Hematopoietic multipotent progenitor cell treated with erythropoietin and hydrocortisone succinate and interleukin-3 and kit ligand, for 8 days (in vitro differentiated cells): ENCODE results near the gene NR0B2.
"Not testable (repeated sequence)": the region's sequence is repeated elsewhere in the genome, so short reads cannot be mapped to it uniquely, and the experiment has no call there.

Source experiments
- DNase-seq: peaks from one replicate; pipeline ENCODE4 v3.0.0-alpha.2; 2015

Gene NR0B2, protein sequence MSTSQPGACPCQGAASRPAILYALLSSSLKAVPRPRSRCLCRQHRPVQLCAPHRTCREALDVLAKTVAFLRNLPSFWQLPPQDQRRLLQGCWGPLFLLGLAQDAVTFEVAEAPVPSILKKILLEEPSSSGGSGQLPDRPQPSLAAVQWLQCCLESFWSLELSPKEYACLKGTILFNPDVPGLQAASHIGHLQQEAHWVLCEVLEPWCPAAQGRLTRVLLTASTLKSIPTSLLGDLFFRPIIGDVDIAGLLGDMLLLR

DNA sequence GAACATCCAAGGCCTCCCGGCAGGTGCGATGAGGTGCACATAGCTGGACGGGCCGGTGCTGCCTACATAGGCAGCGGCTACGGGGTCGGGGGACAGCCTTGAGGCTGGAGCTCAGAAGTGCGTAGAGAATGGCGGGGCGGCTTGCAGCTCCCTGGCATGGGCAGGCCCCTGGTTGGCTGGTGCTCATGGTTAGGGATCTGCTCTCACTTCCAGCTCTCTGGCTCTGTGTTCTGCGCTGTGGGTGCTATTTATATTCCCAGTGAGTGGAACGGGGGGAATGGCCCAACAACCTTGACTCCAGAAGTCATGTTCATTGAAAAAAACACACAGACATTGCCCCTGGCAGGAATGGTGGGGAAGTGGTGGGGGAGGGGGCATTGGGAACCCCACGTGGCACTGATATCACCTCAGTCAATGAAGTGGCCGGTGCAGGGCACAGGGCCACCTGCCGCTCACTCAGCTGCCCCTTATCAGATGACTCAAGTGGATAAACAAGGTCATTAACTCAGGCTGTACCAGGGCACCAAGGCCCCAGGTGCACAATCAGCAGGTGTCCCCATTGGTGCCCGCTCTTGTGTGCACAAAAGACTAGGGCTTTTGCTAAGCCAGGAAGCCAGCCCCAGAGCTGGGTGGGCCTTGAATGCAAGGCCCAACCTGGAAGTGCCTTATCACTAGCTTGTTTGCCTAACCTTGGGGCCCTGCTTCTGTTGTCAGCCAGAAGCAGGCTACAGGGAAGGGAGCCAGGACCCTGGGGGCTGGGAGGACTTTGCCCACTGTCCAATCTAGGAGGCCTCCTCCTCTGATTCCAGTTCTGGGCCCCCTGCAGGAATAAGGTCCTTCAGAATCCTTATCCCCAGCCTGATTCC, at the start of gene NR0B2:
Gene NR0B2 (minus strand): TSS at position 222 of the 866 bp plus-strand sequence. CDS start 35 bp downstream, at position 187.
- peak; percentile 79 for DNase-seq

DNA sequence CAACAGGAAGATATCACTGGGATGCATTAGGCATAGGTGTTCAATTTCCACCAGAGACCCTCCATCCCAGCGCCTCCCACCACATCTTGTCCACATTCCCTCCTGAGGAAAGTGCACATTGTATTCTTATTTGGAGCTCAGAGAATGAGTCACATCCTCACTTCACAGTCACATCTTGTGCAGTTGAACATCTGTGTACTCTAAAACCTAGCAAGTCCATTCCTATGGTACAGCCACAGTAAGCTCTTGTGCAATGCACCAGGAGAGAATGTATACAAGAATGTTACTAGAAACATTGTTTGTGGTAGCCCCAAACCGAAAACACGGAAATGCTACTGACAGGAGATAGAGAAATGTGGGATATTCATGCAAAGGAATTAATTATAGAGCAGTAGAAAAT, 48.1 kb upstream of the NR0B2 start:
- no peak for DNase-seq

DNA sequence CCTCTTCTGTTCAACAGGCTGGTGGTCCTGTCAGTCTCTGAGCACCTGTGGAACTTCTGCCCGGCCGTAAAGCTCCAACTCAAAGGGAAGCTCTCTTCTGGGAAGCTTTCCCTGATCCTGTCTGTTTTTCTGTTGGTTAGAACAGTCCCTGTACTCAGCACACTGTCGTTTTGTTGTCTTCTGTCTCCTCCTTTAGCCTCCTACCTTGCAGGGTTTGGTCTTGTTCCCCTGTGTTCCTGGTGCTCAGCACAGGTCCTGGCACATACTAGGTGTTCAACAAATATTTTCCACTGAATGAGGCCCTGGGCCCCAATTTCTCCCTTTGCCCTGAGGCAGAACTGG, 46.8 kb upstream of the NR0B2 start:
- DNase-seq = no peak

DNA sequence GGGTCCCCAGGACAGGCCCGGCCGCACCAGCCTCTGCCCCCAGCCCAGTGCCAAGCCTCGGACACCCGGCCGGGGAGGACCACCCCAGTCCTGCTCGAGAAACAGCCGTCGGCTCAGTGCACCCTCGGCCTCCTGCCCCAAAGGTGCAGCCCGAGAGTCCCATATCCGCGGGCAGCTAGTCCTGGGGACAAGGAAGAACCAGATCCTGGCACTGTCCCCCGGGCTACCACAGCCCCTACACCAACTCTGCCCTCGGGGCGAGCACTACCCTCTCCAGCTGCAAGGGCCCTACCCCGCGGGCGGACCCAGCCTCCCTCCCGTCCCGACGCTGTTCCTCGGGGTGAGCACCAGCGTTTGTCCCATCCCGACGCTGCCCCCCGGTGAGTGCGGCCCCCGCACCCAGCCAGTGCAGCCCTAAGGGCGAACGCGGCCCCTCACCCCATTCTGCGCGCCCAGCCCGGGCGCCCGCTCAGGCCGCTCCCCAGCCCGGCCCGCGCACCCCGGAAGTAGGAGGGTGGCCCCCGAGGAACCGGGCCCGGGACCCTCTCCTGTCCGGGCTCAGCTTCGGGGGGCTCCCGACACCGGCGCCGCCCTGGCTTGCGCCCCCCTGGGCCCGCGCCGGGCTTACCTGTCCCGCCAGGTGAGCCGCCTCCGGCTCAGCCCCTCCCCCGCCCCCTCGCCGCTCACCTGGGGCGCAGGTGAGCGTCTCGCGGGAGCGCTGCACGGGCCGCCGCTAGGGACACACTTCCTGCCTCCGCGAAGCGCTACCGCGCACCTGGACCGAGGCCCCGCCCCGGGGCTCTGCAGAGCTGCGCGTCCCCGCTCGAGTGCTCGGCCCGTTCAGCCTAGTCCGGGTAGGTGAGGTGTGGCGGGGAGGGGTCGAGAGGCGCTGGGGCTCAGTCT, 46.2 kb upstream of the NR0B2 start, which contains the start of gene KDF1:
Gene KDF1 (minus strand): TSS at position 747 of the 903 bp plus-strand sequence. CDS start 8,088 bp downstream, outside the sequence.
- DNase-seq = no peak

DNA sequence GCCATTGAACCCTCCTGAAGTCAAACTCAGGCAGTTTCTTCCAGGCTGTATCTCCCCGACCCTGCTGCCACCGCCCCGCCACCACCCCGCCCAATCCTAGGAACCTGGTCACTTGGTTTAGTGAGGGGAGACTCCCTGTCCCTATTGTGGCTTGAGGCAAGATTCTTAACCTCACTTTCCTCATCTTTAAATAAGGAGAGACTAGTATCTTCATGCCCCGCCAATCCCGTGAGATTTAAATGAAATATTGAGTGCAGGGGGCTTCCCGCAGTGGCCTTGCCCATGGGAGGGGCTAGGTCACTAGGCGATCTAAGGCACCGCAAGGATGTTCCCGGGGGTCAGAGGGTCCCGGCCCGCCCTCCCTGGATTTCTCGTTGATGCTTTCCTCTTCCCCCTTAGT, 45.5 kb upstream of the NR0B2 start:
- no peak for DNase-seq

DNA sequence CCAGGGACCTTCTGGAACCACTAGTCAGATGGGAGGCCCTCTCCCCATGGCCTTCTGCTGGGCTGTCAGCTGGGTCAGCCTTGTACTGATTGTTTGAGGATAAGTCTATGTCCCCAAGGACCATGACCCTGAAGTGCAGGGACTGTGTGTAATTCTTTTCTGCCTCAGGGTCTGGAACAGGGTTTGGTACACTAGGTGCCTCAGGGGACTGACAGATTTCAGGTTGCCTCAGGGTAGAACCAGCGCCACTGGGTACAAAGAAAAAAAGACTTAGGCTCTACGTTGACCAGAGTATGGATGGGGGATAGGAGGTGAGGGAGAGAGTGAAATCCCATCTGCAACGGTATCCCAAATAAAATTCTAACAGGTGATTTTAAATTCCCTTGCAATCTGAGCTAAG, 43.5 kb upstream of the NR0B2 start:
- no peak for DNase-seq

DNA sequence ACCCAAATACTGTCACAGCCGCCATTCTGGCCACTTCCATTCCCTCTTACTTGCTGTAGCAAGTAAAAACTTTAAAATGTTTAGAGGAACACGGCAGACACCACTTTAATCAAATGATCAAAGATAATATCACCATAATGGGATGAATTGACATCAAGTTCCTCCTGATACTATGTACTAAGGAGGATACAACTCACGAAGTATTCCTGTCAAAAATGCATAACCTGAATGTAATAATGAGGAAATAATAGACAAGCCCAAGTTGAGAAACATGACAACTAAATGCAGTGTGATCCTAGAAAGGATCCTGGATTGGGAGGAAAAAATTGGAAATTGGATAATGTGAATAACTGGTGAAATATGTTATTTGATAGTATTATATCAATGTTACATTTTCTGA, 42.5 kb upstream of the NR0B2 start:
- no peak for DNase-seq

DNA sequence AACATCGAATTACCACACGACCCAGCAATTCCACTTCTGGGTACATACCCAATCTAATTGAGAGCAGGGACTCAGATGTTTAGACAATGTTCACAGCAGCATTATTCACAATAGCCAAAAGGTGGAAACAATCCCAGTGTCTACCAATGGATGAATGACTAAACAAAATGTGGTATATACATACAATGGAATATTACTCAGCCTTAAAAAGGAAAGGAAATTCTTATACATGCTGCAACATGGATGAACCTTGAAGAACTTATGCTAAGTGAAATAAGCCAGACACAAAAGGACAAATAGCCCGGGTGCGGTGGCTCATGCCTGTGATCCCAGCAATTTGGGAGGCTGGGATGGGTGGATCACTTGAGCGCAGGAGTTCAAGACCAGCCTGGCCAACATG, 39.6 kb upstream of the NR0B2 start:
- DNase-seq = no peak

DNA sequence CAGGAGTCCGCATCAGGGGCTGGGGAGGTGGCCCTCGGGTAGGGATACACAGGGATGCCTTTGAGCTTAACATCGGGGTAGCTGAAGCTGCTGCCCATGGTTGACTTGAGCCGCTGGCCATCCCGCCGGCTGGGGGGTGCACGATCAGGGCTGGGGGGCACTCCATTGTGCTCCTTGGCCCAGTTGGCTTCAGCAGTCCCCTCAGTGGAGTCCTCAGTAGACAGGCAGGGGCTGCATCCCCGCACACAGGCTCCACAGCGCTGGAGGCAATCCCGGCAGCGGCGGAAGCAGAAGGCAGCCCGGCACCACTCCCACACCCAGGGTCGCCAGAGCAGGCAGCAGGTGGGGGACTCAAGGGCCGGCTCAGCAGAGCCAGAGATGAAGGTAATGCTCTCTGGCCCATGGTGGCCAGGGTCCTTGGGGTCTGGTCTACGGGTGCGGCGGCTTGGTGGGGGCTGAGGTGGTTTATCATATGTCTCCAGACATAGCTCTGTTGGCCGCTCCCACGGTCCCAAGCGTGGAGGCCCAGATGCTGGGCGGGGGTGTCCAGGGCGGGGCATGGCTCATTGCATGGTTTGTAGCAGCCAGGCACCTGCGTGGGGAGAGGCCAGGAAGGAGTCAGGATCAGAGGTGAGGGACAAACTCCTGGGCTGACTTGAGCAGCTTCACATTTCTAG, 38.2 kb upstream of the NR0B2 start:
- DNase-seq = peak; percentile 35

DNA sequence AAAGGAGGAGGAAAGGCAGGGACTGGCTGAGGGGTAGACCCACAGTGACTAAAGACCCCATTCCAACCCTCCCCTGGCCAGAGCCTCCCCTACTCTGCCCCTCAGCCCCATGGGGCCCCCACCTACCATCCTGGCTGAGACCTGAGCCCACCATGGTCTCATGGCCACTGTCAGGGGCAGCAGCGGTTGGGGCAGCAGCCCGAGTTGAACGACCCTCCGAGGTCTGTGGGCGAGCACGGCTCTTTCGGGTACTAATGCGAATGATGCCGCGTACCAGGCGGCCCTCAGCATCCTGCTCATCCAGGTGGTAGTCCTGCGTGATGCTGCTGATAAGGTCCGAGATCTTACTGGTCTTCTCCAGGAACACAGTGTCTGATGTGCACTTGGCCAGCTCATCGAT, 37.4 kb upstream of the NR0B2 start:
- no peak for DNase-seq

DNA sequence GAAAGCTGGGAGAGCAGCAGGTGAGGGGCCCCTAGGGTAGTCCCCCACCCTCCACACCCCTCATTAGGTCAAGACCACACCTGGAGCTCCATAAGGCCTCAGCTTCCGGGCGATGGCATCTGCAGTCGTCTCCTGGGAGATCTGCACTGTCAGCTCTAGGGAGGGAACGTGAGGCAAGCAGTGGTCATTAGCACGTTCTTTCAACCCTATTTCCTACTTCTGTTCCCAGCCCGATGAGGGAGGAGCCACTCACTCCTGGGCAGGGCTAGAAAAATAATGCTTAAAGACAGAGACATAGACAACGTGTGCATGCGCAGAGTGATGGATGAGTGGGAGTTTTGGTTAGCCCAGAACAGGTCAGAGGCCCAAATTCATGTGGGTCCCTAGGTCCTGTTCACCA, 36.8 kb upstream of the NR0B2 start:
- no peak for DNase-seq

DNA sequence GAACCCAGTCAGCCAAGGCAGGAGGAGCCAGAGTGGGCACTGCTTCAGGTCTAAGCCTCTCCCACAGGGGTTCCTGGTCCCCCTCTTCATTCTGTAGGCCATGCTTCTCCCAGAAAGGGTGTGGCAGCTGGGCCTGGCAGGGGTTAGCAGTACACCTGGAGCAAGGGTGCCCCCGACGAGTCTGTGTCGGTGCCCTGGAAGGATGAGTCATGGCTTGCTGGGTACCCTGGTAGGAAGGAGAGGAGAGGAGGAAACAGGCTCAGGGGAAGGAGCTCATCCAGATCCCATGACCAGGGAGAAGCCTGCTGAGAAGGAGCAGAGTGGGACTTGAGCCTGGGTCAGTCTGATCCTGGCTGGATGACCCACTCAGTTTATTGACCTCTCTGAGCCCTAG, 36.1 kb upstream of the NR0B2 start:
- no peak for DNase-seq

DNA sequence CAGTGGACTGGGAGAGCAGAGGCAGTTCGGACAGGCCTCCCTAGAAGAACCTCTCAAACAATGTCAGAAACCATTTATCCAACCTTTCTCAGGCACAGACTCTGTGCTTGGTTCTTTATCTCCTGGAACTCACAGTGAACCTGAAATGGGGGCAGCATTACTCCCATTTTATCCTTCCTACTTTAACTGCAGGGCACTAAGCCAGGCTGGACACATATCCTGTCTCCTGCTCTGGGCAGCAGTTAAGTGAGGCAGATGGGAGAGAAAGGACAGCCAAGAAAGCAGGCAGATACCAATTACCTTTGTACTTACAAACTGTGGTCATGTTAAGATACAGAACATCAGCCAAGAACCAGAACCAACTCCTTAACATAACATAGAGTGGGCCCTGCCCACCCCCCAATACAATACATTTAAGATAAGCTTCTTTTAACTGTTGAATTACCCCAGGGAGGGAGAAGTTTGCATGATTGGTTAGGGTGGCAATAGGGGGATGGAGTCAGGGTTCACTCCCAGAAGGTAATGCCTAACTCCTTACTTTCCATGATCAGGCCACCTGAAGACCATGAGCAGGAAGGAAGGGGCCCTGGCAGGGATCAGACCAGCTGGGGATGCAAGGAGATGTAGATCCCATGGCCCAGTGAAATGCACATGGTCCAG, 35.6 kb upstream of the NR0B2 start:
- no peak for DNase-seq

DNA sequence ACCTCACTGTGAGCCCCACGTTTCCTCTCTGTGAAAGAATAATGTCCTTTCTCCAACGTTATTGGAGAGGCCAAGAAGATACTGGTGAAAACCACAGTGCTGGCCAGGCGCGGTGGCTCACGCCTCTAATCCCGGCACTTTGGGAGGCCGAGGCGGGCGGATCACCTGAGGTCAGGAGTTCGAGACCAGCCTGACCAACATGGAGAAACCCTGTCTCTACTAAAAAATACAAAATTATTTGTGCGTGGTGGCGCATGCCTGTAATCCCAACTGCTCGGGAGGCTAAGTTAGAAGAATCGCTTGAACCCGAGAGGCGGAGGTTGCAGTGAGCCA, 34.9 kb upstream of the NR0B2 start:
- not testable (repeated sequence) for DNase-seq

DNA sequence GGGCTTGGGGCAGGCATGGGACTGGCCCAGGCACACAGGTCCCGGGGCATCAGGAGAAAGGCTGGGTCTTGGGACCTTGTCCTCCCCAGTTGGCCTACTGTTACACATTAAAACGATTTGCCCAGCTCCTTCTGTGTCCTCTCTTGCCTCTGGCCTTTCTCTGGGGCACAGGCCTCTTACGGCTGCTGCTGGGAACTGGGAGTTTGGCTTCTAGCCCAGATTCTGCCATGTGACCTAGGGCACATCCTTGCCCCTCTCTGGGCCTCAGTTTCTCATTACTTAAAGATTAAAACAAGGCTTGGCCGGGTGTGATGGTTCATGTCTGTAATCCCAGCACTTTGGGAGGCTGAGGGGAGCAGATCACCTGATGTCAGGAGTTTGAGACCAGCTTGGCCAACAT, 32.5 kb upstream of the NR0B2 start:
- no peak for DNase-seq

DNA sequence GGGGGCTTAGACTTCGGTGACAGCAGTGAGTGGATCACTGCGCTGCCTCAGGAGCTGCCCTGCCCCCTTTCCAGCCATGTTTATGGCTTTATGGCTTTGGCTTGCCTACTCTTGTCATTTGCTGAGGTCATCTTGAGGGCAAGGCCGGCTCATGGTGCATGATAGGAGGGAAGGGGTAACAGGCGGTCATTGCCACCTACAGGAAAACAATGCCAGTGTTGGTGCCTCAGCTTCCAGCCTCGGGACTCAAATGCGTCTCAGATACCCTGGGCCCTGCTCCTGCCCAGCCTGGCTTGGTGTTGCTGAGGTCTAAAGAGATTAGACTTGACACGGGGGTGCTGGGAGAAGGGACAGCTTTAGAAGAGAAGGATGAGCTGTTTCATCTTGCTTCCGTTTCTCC, 32.0 kb upstream of the NR0B2 start:
- no peak for DNase-seq

DNA sequence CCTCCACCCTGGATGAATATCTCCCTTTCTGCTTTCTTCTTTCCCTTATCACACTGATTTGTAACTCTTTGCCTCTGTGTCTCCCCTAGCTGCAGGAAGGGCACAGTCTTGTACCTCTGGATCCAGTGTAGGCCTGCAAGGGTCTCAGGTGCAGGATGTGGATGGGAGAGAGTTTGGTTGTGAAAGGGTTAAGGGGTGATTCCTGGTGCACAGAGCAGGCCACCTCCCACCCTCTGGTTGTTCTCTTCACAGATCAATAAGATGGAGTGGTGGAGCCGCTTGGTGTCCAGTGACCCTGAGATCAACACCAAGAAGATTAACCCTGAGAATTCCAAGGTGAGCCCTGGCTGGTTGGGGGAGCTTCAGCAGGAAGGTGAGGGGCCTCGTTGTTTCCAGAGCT, 31.4 kb upstream of the NR0B2 start:
- DNase-seq = no peak

DNA sequence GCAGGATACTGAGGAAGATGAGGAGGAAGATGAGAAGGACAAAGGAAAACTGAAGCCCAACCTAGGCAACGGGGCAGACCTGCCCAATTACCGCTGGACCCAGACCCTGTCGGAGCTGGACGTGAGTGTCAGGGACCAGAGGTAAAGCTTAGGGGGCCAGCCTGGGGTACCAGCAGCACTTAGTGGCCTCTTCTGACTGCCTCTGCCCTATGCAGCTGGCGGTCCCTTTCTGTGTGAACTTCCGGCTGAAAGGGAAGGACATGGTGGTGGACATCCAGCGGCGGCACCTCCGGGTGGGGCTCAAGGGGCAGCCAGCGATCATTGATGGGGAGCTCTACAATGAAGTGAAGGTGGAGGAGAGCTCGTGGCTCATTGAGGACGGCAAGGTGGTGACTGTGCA, 28.9 kb upstream of the NR0B2 start:
- DNase-seq = no peak

DNA sequence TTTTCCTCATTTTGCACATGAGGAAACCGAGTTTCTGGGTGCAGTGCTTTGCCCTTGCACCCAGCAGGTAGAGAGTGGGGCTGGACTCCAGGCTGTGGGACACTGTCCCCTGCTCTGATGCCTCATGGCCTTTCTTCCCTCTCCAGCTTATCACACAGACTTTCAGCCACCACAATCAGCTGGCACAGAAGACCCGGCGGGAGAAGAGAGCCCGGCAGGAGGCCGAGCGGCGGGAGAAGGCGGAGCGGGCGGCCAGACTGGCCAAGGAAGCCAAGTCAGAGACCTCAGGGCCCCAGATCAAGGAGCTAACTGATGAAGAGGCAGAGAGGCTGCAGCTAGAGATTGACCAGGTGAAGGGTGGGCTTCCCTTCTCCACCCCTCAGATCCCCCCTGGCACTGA, 27.5 kb upstream of the NR0B2 start:
- no peak for DNase-seq

DNA sequence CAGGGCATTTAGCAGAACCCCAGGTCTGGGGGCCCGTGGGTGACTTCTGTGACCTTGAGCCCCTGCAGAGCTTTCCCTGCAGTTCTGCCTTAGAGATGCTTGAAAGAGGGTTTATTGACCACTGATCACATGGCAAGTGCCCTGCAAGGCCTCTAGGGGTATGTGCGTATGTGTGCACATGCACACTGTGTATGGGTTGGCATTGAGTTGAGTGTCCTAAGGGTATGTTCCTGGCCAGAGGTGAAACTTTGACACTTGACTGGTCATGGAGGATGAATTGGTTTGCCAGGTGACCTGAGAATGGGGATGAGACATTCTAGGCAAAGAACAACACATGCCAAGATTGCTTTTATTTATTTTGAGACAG, 24.9 kb upstream of the NR0B2 start:
- DNase-seq = no peak

DNA sequence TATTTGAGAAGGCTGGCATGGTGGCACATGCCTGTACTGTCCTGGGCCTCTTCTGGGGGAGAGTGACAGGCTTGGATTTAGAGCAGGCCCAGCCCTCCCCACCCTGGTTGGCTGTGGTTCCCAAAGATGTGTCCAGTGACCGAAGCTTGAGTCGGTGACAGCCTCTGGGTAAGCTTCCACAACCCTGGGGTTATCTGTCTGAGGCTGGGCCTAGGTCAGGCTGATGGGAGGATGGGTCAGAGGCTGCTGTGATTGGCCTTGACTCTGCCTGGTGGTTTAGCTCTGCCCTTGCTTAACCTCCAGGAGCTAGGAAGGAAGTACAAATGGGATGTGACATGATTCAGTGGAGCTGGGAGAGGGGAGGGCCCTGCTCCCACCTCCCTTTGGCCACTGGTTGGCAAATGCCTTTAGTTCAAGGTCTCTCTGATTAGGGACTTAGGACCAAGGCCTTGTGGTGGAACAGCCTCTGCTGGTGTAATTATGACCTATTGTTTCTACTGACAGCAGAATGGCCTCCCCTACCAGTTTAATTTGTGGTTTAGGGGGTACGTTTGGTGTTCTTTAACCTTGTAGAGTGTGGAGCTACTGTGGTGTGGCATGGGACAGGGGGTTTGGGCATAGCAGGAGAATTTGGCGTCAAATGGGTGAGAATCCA, 24.4 kb upstream of the NR0B2 start:
- no peak for DNase-seq

DNA sequence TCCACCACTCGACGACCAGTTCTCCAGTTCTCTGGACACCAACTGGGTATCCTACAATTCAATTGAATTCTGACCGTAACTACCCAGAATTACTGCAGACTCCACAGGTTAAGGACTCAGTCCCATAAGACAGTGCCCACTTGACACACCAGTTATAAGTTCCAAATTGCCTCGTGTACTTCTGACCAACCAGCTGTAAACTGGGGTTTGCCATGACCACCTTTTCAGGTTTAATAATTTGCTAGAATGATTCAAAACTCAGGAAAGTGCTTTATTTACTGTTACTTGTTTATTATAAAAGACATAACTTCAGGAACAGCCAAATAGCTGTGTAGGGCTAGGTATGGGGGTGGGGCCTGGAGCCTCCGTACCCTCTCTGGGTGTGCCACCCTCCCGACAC, 23.0 kb upstream of the NR0B2 start:
- no peak for DNase-seq
